ENCODE measurements around the gene ATP6V0E2. TPM values are rescaled to one million over a fixed set of nuclear protein-coding genes. Genes with fewer than 3 reads are reported as not detected.

The ATP6V0E2 gene
- total RNA-seq, 1 experiment from 2014 or later = 35.6 TPM

DNA sequence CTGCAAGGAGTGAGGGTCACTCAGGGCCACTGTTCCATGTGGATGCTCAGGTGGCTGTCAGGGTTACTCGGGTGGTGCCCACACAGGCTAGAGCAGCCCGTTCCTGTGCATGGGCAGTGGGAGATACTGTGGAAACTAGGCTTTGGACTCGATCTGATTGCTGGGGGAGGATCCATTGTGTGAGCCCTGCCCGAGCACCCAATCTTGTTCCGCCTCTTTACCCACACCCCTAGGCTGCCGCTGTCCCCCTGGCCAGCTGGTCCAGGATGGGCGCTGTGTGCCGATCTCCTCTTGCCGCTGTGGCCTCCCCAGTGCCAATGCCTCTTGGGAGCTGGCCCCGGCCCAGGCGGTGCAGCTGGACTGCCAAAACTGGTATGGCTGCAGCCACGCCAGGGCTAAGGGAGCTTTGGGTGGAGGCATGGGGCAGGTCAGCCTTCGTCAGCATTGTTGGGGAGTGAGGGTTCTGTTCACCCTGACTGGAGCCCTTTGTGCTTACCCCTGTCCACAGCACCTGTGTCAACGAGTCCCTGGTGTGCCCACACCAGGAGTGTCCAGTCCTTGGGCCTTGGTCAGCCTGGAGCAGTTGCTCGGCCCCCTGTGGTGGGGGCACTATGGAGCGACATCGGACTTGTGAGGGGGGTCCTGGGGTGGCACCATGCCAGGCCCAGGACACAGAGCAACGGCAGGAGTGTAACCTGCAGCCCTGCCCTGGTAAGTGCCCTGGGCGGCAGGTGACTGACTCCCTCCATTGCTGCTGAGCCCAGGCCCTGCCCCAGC lies 48.0 kb upstream of the ATP6V0E2 start:
- peaks cover 42% of the 10 kb centered on the region for H3K27me3 ChIP-seq (ENCODE audit: insufficient read depth, low read depth)
- no TSS peak for BruUV-seq (replicated peaks)
- POLR2A ChIA-PET (ENCODE audit: unreplicated experiment) = interaction anchor here (0.6 kb wide), 1 partner anchor 82 kb away, joined by 3 read pairs; no protein-coding TSS in a partner anchor
- DNase-seq = peak in 1 of 2 experiments; percentile 48
- H3K4me1 ChIP-seq (replicated peaks; ENCODE audit: insufficient read depth) = no peaks in the 10 kb centered on the region
- no peak overlapping the region for H3K4me3 ChIP-seq
- H3K9me2 ChIP-seq (ENCODE audit: insufficient read depth) = no peaks in the 10 kb centered on the region
- H3K9me3 ChIP-seq (ENCODE audit: insufficient read depth, low read depth) = no peaks in the 10 kb centered on the region
- H3F3A ChIP-seq (ENCODE audit: insufficient read depth, low read depth) = no peaks in the 10 kb centered on the region
- no peak overlapping the region for H3K27ac ChIP-seq
- H4K20me1 ChIP-seq (ENCODE audit: insufficient read depth) = no peaks in the 10 kb centered on the region
- H3K79me2 ChIP-seq (ENCODE audit: low read depth) = no peaks in the 10 kb centered on the region
- no peaks in the 10 kb centered on the region for H3K36me3 ChIP-seq (ENCODE audit: low read depth)
- no peak for TF ChIP-seq EZH2 (IDR thresholded peaks at IDR 0.05; ENCODE audit: low read depth)
- TF ChIP-seq, protein P1, sequence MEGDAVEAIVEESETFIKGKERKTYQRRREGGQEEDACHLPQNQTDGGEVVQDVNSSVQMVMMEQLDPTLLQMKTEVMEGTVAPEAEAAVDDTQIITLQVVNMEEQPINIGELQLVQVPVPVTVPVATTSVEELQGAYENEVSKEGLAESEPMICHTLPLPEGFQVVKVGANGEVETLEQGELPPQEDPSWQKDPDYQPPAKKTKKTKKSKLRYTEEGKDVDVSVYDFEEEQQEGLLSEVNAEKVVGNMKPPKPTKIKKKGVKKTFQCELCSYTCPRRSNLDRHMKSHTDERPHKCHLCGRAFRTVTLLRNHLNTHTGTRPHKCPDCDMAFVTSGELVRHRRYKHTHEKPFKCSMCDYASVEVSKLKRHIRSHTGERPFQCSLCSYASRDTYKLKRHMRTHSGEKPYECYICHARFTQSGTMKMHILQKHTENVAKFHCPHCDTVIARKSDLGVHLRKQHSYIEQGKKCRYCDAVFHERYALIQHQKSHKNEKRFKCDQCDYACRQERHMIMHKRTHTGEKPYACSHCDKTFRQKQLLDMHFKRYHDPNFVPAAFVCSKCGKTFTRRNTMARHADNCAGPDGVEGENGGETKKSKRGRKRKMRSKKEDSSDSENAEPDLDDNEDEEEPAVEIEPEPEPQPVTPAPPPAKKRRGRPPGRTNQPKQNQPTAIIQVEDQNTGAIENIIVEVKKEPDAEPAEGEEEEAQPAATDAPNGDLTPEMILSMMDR (conservative IDR thresholded peaks at IDR 0.05) = no peak
- CTCF ChIA-PET = no interaction called here
- no peak overlapping the region for H3K4me2 ChIP-seq
- intact Hi-C loops (cut with micrococcal nuclease; ENCODE audit: unreplicated experiment) = no loop called here
- H2AFZ ChIP-seq = no peak overlapping the region

DNA sequence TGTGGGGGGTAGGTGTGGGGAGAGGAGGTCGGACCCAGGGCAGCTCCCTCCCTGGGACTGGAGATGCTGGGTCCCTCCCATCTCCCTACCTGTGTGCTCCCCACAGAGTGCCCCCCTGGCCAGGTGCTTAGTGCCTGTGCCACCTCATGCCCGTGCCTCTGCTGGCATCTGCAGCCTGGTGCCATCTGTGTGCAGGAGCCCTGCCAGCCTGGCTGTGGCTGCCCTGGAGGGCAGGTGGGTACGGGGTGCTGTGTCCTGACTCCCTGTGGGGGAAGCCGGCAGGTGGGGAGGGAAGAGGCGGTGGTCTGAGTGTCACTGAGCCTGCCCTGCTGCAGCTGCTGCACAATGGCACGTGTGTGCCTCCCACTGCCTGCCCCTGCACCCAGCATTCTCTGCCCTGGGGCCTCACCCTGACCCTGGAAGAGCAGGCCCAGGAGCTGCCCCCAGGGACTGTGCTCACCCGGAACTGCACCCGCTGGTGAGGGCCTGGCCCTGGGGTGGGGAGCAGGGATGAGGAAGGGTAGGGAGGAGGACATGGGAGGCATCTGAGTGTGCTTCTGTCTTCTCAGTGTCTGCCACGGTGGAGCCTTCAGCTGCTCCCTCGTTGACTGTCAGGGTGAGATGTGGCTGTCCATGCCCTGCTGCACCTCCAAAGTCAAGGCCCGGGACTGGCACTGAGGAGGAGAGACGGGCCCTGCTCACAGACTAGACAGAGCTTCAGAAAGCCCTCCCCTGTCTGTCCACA lies 47.3 kb upstream of the ATP6V0E2 start:
- ChIA-PET CTCF (no interaction called here), POLR2A (ENCODE audit: unreplicated experiment) (no interaction called here)
- Histone ChIP-seq H3K9me3 (ENCODE audit: insufficient read depth, low read depth) (no peaks in the 10 kb centered on the region), H3K9me2 (ENCODE audit: insufficient read depth) (no peaks in the 10 kb centered on the region), H3K4me1 (replicated peaks; ENCODE audit: insufficient read depth) (no peaks in the 10 kb centered on the region), H3K36me3 (ENCODE audit: low read depth) (no peaks in the 10 kb centered on the region), H2AFZ (no peak overlapping the region), H3K27ac (no peak overlapping the region), H3K4me2 (no peak overlapping the region), H3K27me3 (ENCODE audit: insufficient read depth, low read depth) (peaks cover 42% of the 10 kb centered on the region), H4K20me1 (ENCODE audit: insufficient read depth) (no peaks in the 10 kb centered on the region), H3K4me3 (no peak overlapping the region), H3F3A (ENCODE audit: insufficient read depth, low read depth) (no peaks in the 10 kb centered on the region), H3K79me2 (ENCODE audit: low read depth) (no peaks in the 10 kb centered on the region)
- DNase-seq = no peak
- intact Hi-C loops (cut with micrococcal nuclease; ENCODE audit: unreplicated experiment) = no loop called here
- BruUV-seq (replicated peaks) = no TSS peak
- no peak for TF ChIP-seq EZH2 (IDR thresholded peaks at IDR 0.05; ENCODE audit: low read depth)
- TF ChIP-seq, protein P1 (conservative IDR thresholded peaks at IDR 0.05) = no peak

DNA sequence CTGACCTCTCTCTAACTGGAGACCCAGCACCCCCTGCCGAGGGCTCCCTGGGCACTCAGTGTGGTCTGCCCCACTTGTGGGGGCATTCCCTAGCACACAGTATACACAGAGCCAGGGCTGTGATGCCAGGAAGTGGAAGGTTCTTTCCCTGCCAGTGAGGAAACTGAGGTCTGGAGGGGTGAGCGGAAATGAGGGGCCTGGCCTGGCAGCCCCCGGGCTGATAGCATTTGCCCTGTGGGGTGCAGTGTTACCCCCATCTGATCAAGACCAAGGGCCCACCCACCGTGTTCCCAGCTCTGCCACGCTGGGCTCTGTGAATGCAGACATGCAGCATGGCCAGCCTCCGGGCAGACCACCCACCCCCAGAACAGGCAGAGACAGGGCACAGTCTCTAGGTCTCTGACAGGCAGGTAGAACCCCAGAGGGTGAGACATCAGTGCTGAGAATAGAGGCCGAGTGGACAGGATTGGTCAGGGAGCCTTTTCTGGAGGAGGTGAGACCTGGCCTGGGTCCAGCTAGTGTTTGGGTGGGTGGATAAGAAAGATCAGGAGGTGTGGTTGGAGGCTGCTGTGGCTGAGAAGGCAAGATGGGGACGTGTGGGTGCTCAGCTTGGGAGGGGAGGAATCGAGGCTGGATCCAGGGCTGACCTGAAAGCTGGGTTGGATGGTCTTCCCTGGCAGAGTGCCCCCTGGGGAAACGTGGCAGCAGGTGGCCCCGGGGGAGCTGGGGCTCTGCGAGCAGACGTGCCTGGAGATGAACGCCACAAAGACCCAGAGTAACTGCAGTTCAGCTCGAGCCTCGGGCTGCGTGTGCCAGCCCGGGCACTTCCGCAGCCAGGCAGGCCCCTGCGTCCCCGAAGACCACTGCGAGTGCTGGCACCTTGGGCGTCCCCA lies 46.4 kb upstream of the ATP6V0E2 start:
- Histone ChIP-seq H3K9me2 (ENCODE audit: insufficient read depth) (no peaks in the 10 kb centered on the region), H4K20me1 (ENCODE audit: insufficient read depth) (no peaks in the 10 kb centered on the region), H3K79me2 (ENCODE audit: low read depth) (no peaks in the 10 kb centered on the region), H3K4me2 (no peak overlapping the region), H3K36me3 (ENCODE audit: low read depth) (no peaks in the 10 kb centered on the region), H3F3A (ENCODE audit: insufficient read depth, low read depth) (no peaks in the 10 kb centered on the region), H3K4me3 (no peak overlapping the region), H3K27ac (no peak overlapping the region), H3K4me1 (replicated peaks; ENCODE audit: insufficient read depth) (no peaks in the 10 kb centered on the region), H3K27me3 (ENCODE audit: insufficient read depth, low read depth) (peaks cover 45% of the 10 kb centered on the region), H2AFZ (no peak overlapping the region), H3K9me3 (ENCODE audit: insufficient read depth, low read depth) (no peaks in the 10 kb centered on the region)
- ChIA-PET POLR2A (ENCODE audit: unreplicated experiment) (no interaction called here), CTCF (no interaction called here)
- TF ChIP-seq EZH2 (IDR thresholded peaks at IDR 0.05; ENCODE audit: low read depth) = no peak
- TF ChIP-seq, protein P1 (conservative IDR thresholded peaks at IDR 0.05) = no peak
- no TSS peak for BruUV-seq (replicated peaks)
- DNase-seq = no peak
- intact Hi-C loops (cut with micrococcal nuclease; ENCODE audit: unreplicated experiment) = no loop called here
